SHP77 treated with DMSO at 0.1 percent for 48 hours (cell line): ENCODE data around the gene HLA-DPB1.

Source experiments
- DNase-seq: peaks from one replicate; lab custom pipeline; 2025; lab: John Stamatoyannopoulos, UW

The HLA-DPB1 gene

DNA sequence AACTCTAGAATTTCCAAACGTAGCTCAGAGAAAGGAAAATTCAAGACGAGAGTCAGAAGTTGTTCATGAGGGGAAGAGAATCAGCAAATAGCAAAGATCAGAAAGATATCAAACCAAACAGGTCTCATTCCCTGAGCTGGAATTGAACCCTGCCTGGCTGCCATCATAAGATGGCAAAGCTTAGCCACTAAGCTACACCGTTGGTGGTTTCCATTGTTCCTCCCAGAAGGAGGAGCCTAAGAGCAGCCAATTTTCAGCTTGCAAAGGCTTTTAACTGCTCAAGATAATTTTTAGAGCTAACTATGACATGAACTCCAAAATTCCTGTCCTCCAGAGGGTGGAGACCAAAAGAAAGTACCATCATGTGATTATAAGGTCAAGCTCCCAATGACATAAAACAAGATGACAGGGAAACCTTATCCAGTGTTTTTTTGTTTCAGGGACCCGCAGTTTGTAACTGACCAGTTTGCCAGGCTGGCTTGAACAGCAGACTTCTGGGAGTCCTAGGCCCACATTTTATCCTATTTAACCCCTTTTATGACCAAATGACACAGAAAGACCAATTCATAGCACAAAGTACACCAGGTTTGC is 60.6 kb downstream of the HLA-DPB1 start:
- no peak for DNase-seq
